Astrocyte (in vitro differentiated cells and primary cell): ENCODE data around the gene EDNRA. TPM values are rescaled to one million over a fixed set of nuclear protein-coding genes. Genes with fewer than 3 reads are reported as not detected.

Experiments
- DNase-seq: peaks from one replicate; pipeline ENCODE4 v3.0.0-alpha.2; 2010; ENCODE audit warnings: low read depth
- FAIRE-seq: peaks from 2 replicates; lab custom pipeline; 2011; peaks lifted over from hg19 to GRCh38; lab: Jason Lieb, UNC
- H2AFZ ChIP-seq: 2 replicates; pipeline ENCODE4 v1.6.0; 2012; ENCODE audit warnings: low read depth, low read length, inconsistent platforms
- H3K27ac ChIP-seq: 2 replicates; pipeline ENCODE4 v1.5.1; 2011; ENCODE audit warnings: low read depth, low read length, inconsistent platforms
- H3K27me3 ChIP-seq: 2 replicates; pipeline ENCODE4 v1.6.0; 2011; ENCODE audit warnings: low read length, inconsistent platforms; ENCODE audit not compliant: insufficient read depth
- H3K36me3 ChIP-seq: 2 replicates; pipeline ENCODE4 v1.5.1; 2011; ENCODE audit warnings: low read length, inconsistent platforms; ENCODE audit not compliant: insufficient read depth
- H3K4me1 ChIP-seq: 2 replicates; pipeline ENCODE4 v1.5.1; 2011; ENCODE audit warnings: low read length, inconsistent platforms; ENCODE audit not compliant: insufficient read depth
- H3K4me2 ChIP-seq: 2 replicates; pipeline ENCODE4 v1.6.0; 2012; ENCODE audit warnings: low read length, inconsistent platforms
- H3K4me3 ChIP-seq: 2 replicates; pipeline ENCODE4 v1.5.1; 2011; ENCODE audit warnings: low read depth, mild to moderate bottlenecking, low read length, inconsistent platforms; ENCODE audit not compliant: insufficient read depth
- H3K79me2 ChIP-seq: 2 replicates; pipeline ENCODE4 v1.6.0; 2012; ENCODE audit warnings: mild to moderate bottlenecking, low read length, inconsistent platforms; ENCODE audit not compliant: insufficient read depth
- H3K9ac ChIP-seq: 2 replicates; pipeline ENCODE4 v1.6.0; 2012; ENCODE audit warnings: mild to moderate bottlenecking, low read length, inconsistent platforms
- H3K9me3 ChIP-seq: 2 replicates; pipeline ENCODE4 v1.5.1; 2012; ENCODE audit warnings: low read depth, mild to moderate bottlenecking, low read length, inconsistent platforms; ENCODE audit not compliant: insufficient read depth
- H4K20me1 ChIP-seq: 2 replicates; pipeline ENCODE4 v1.6.0; 2012; ENCODE audit warnings: low read length, inconsistent platforms; ENCODE audit not compliant: insufficient read depth
- H3K27ac Mint-ChIP-seq: one replicate; pipeline ENCODE4 v1.8.0; 2021; ENCODE audit warnings: mild to moderate bottlenecking, mixed read lengths; ENCODE audit not compliant: unreplicated experiment
- H3K27me3 Mint-ChIP-seq: one replicate; pipeline ENCODE4 v1.8.0; 2021; ENCODE audit warnings: low read depth, mixed read lengths; ENCODE audit not compliant: unreplicated experiment
- H3K36me3 Mint-ChIP-seq: one replicate; pipeline ENCODE4 v1.8.0; 2021; ENCODE audit warnings: low read depth, mixed read lengths; ENCODE audit not compliant: unreplicated experiment
- H3K4me1 Mint-ChIP-seq: one replicate; pipeline ENCODE4 v1.8.0; 2021; ENCODE audit warnings: low read depth, mixed read lengths; ENCODE audit not compliant: unreplicated experiment
- H3K4me3 Mint-ChIP-seq: one replicate; pipeline ENCODE4 v1.8.0; 2021; ENCODE audit warnings: mild to moderate bottlenecking, moderate library complexity, mixed read lengths; ENCODE audit not compliant: unreplicated experiment
- H3K9me3 Mint-ChIP-seq: one replicate; pipeline ENCODE4 v1.8.0; 2021; ENCODE audit warnings: mild to moderate bottlenecking, mixed read lengths; ENCODE audit not compliant: unreplicated experiment
- EZH2 ChIP-seq: IDR thresholded peaks from 2 replicates; pipeline ENCODE4 v1.6.1; 2012; ENCODE audit warnings: mild to moderate bottlenecking, low read length, inconsistent platforms; ENCODE audit not compliant: insufficient read depth
- total RNA-seq: library from RNA; stranded (reverse); gene quantifications from 2 replicates; pipeline ENCODE4 v1.2.1, GENCODE V29; 2021
- TF ChIP-seq, protein P1 (sequence below): IDR thresholded peaks from 2 replicates; pipeline ENCODE4 v1.5.1; 2011; ENCODE audit warnings: low read depth, mild to moderate bottlenecking, inconsistent platforms, low read length, moderate library complexity; ENCODE audit not compliant: insufficient read depth

EDNRA gene
- total RNA-seq, 1 donor from 2014 or later = 6.4 TPM

DNA sequence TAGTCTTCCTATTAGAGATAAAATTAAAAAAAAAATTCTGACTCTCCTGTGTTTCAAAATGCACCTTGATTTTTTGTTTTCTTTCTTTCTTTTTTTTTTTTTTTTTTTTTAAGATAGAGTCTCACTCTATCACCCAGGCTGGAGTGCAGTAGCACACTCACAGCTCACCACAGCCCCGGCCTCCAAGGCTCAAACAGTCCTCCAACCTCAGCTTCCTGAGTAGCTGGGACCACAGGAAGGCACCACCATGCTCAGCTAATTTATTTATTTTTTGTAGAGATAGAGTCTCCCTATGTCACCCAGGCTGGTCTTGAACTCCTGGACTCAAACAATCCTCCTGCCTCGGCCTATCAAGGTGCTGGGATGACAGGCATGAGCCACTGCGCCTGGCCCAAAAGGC is 95.2 kb downstream of the EDNRA start:
- no peaks in the 10 kb centered on the region for H3K36me3 Mint-ChIP-seq
- H3K79me2 ChIP-seq = no peaks in the 10 kb centered on the region
- H2AFZ ChIP-seq = no peak overlapping the region
- H3K36me3 ChIP-seq = no peaks in the 10 kb centered on the region
- no peak overlapping the region for H3K27ac Mint-ChIP-seq
- H3K9ac ChIP-seq = no peak overlapping the region
- no peaks in the 10 kb centered on the region for H3K9me3 ChIP-seq
- no peak overlapping the region for H3K4me2 ChIP-seq
- no peaks in the 10 kb centered on the region for H3K27me3 Mint-ChIP-seq
- H3K4me3 Mint-ChIP-seq = no peak overlapping the region
- no peaks in the 10 kb centered on the region for H3K27me3 ChIP-seq
- DNase-seq (no peak), FAIRE-seq (no peak)
- TF ChIP-seq EZH2 = no peak
- TF ChIP-seq, protein P1, sequence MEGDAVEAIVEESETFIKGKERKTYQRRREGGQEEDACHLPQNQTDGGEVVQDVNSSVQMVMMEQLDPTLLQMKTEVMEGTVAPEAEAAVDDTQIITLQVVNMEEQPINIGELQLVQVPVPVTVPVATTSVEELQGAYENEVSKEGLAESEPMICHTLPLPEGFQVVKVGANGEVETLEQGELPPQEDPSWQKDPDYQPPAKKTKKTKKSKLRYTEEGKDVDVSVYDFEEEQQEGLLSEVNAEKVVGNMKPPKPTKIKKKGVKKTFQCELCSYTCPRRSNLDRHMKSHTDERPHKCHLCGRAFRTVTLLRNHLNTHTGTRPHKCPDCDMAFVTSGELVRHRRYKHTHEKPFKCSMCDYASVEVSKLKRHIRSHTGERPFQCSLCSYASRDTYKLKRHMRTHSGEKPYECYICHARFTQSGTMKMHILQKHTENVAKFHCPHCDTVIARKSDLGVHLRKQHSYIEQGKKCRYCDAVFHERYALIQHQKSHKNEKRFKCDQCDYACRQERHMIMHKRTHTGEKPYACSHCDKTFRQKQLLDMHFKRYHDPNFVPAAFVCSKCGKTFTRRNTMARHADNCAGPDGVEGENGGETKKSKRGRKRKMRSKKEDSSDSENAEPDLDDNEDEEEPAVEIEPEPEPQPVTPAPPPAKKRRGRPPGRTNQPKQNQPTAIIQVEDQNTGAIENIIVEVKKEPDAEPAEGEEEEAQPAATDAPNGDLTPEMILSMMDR = no peak
- no peak overlapping the region for H3K4me3 ChIP-seq
- peaks cover 7% of the 10 kb centered on the region for H3K4me1 Mint-ChIP-seq
- no peaks in the 10 kb centered on the region for H4K20me1 ChIP-seq
- no peaks in the 10 kb centered on the region for H3K9me3 Mint-ChIP-seq
- no peak overlapping the region for H3K27ac ChIP-seq
- H3K4me1 ChIP-seq = peaks cover 12% of the 10 kb centered on the region

DNA sequence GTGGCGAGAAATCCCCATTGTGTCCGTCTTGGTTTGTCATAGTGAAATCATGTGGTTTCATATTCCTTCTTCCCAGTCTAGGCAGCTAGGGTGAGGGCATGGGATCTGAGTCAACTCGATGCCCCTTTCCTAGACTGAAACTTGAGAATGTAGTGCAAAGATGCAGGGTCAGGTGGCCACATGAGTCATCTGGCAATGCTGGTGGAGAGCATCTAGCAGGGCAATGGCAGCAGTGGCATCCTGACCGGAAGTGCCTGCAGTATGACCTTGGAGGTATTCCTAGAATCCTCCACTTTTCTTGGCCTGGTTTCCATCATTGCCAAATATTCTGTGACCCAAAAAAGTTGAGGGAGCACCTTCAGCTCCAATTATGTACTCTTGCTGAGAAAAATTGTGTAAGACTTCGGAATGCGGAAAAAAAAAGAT is 97.2 kb downstream of the EDNRA start:
- FAIRE-seq (peak; percentile 43), DNase-seq (peak; percentile 96)
- no peak overlapping the region for H3K4me3 ChIP-seq
- TF ChIP-seq, protein P1 = no peak
- no peak for TF ChIP-seq EZH2
- H3K36me3 ChIP-seq = no peaks in the 10 kb centered on the region
- no peaks in the 10 kb centered on the region for H3K79me2 ChIP-seq
- H3K27me3 ChIP-seq = no peaks in the 10 kb centered on the region
- peak overlapping the region; percentile 35 for H3K9ac ChIP-seq
- Mint-ChIP-seq H3K36me3 (no peaks in the 10 kb centered on the region), H3K27me3 (no peaks in the 10 kb centered on the region), H3K27ac (peak overlapping the region; percentile 60), H3K9me3 (no peaks in the 10 kb centered on the region), H3K4me1 (peaks cover 9% of the 10 kb centered on the region), H3K4me3 (no peak overlapping the region)
- peak overlapping the region; percentile 16 for H3K4me2 ChIP-seq
- H3K27ac ChIP-seq = peak overlapping the region; percentile 60
- no peaks in the 10 kb centered on the region for H4K20me1 ChIP-seq
- no peaks in the 10 kb centered on the region for H3K9me3 ChIP-seq
- peaks cover 15% of the 10 kb centered on the region for H3K4me1 ChIP-seq
- H2AFZ ChIP-seq = peak overlapping the region; percentile 3

DNA sequence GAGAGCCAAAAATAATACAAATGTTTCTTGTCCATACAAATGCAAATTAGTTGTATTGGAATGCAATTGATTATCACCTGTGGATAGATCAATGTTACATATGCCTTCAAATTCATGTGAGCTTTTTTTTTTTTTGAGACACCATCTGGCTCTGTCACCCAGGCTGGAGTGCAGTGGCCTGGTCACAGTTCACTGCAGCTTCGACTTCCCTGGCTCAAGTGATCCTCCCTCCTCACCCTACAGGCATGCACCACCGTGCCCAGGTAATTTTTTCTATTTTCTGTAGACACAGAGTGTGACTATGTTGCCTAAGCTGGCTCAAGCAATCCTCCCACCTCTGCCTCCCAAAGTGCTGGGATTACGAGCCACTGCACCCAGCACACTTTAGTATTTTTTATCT is 97.7 kb downstream of the EDNRA start:
- Histone ChIP-seq H2AFZ (no peak overlapping the region), H3K27me3 (no peaks in the 10 kb centered on the region), H3K4me3 (no peak overlapping the region), H3K36me3 (no peaks in the 10 kb centered on the region), H3K27ac (peak overlapping the region; percentile 60), H4K20me1 (no peaks in the 10 kb centered on the region), H3K79me2 (no peaks in the 10 kb centered on the region), H3K9ac (no peak overlapping the region), H3K4me1 (peaks cover 15% of the 10 kb centered on the region), H3K9me3 (no peaks in the 10 kb centered on the region), H3K4me2 (no peak overlapping the region)
- peaks cover 9% of the 10 kb centered on the region for H3K4me1 Mint-ChIP-seq
- TF ChIP-seq EZH2 = no peak
- TF ChIP-seq, protein P1 = no peak
- H3K27ac Mint-ChIP-seq = no peak overlapping the region
- FAIRE-seq (no peak), DNase-seq (no peak)
- no peaks in the 10 kb centered on the region for H3K36me3 Mint-ChIP-seq
- no peaks in the 10 kb centered on the region for H3K27me3 Mint-ChIP-seq
- no peaks in the 10 kb centered on the region for H3K9me3 Mint-ChIP-seq
- H3K4me3 Mint-ChIP-seq = no peak overlapping the region
